ENCODE results near the gene TSPAN11. TPM values are rescaled to one million over a fixed set of nuclear protein-coding genes. Genes with fewer than 3 reads are reported as not detected.

The TSPAN11 gene
- total and polyA plus RNA-seq, 2 experiments from 2014 or later = 0.51 to 1.9 TPM

DNA sequence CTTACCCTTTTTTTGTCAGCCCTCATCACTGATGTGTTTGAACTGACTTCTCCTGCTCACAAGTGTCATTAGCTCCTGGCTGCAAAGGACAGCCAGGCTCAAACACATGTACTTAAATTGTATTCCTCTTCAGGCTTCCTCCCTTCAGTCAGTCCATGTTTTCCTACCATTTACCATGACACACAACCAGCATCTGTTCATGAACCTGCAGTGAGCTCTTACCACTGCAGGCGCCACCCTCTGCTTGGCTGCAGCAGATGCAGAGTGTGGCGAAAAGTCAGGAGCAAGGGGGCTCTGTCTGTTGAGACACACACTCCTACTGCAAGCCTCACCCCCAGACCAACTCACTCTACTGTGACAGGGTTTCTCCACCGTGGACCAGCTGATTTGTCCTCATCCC lies 70.2 kb downstream of the TSPAN11 start:
- Histone ChIP-seq H3K9me2 (ENCODE audit: insufficient read depth) (no peaks in the 10 kb centered on the region), H3K4me3 (no peak overlapping the region), H4K20me1 (ENCODE audit: insufficient read depth) (no peaks in the 10 kb centered on the region), H3K79me2 (ENCODE audit: insufficient read depth) (no peaks in the 10 kb centered on the region), H3K9me3 (ENCODE audit: low read depth) (no peaks in the 10 kb centered on the region), H3K4me1 (ENCODE audit: insufficient read depth) (peaks cover 7% of the 10 kb centered on the region), H3F3A (ENCODE audit: insufficient read depth) (no peaks in the 10 kb centered on the region), H3K4me2 (ENCODE audit: unreplicated experiment) (no peak overlapping the region), H3K27ac (no peak overlapping the region), H3K36me3 (ENCODE audit: low read depth) (no peaks in the 10 kb centered on the region), H3K9ac (no peak overlapping the region), H2AFZ (no peak overlapping the region), H3K27me3 (replicated peaks; ENCODE audit: insufficient read depth) (no peaks in the 10 kb centered on the region)
- DNase-seq = no peak
- TF ChIP-seq EZH2 (IDR thresholded peaks at IDR 0.05; ENCODE audit: insufficient read depth, poor library complexity, severe bottlenecking) = no peak
- no peak for TF ChIP-seq EZH2phosphoT487 (IDR thresholded peaks at IDR 0.05; ENCODE audit: insufficient read depth, low read depth)
- in situ Hi-C loops (cut with MboI) = no loop called here
- 76 to 84% methylated on average over 3 of the region's 3 CpGs for WGBS, 2 experiments (ENCODE audit: low coverage in 1 of 2, low lambda C conversion rate in 2 of 2, missing lambda C conversion rate in 2 of 2)

GRCh38 chr12:30997685-30998440 lies 71.3 kb downstream of the TSPAN11 start:
- Histone ChIP-seq H3K4me2 (ENCODE audit: unreplicated experiment) (no peak overlapping the region), H3F3A (ENCODE audit: insufficient read depth) (no peaks in the 10 kb centered on the region), H3K9me2 (ENCODE audit: insufficient read depth) (no peaks in the 10 kb centered on the region), H3K27me3 (replicated peaks; ENCODE audit: insufficient read depth) (no peaks in the 10 kb centered on the region), H3K27ac (no peak overlapping the region), H3K36me3 (ENCODE audit: low read depth) (no peaks in the 10 kb centered on the region), H2AFZ (no peak overlapping the region), H3K4me1 (ENCODE audit: insufficient read depth) (peaks cover 7% of the 10 kb centered on the region), H3K4me3 (no peak overlapping the region), H3K9ac (no peak overlapping the region), H3K9me3 (ENCODE audit: low read depth) (no peaks in the 10 kb centered on the region), H4K20me1 (ENCODE audit: insufficient read depth) (no peaks in the 10 kb centered on the region), H3K79me2 (ENCODE audit: insufficient read depth) (no peaks in the 10 kb centered on the region)
- TF ChIP-seq EZH2phosphoT487 (IDR thresholded peaks at IDR 0.05; ENCODE audit: insufficient read depth, low read depth) = no peak
- TF ChIP-seq EZH2 (IDR thresholded peaks at IDR 0.05; ENCODE audit: insufficient read depth, poor library complexity, severe bottlenecking) = no peak
- 75 to 83% methylated on average over 7 of the region's 7 CpGs for WGBS, 2 experiments (ENCODE audit: low coverage in 1 of 2, low lambda C conversion rate in 2 of 2, missing lambda C conversion rate in 2 of 2)
- in situ Hi-C loops (cut with MboI) = no loop called here
- no peak for DNase-seq

GRCh38 chr12:30999011-30999410 lies 72.5 kb downstream of the TSPAN11 start:
- peaks cover 7% of the 10 kb centered on the region for H3K4me1 ChIP-seq (ENCODE audit: insufficient read depth)
- no peaks in the 10 kb centered on the region for H3K9me3 ChIP-seq (ENCODE audit: low read depth)
- no peaks in the 10 kb centered on the region for H4K20me1 ChIP-seq (ENCODE audit: insufficient read depth)
- H3F3A ChIP-seq (ENCODE audit: insufficient read depth) = no peaks in the 10 kb centered on the region
- H3K4me3 ChIP-seq = no peak overlapping the region
- H3K4me2 ChIP-seq (ENCODE audit: unreplicated experiment) = no peak overlapping the region
- WGBS, 2 experiments (ENCODE audit: low coverage in 1 of 2, low lambda C conversion rate in 2 of 2, missing lambda C conversion rate in 2 of 2) = 87 to 90% methylated on average over 6 of the region's 6 CpGs
- no peak for TF ChIP-seq EZH2phosphoT487 (IDR thresholded peaks at IDR 0.05; ENCODE audit: insufficient read depth, low read depth)
- TF ChIP-seq EZH2 (IDR thresholded peaks at IDR 0.05; ENCODE audit: insufficient read depth, poor library complexity, severe bottlenecking) = no peak
- in situ Hi-C loops (cut with MboI) = no loop called here
- no peak overlapping the region for H3K9ac ChIP-seq
- no peaks in the 10 kb centered on the region for H3K79me2 ChIP-seq (ENCODE audit: insufficient read depth)
- DNase-seq = no peak
- H3K36me3 ChIP-seq (ENCODE audit: low read depth) = no peaks in the 10 kb centered on the region
- no peaks in the 10 kb centered on the region for H3K27me3 ChIP-seq (replicated peaks; ENCODE audit: insufficient read depth)
- H2AFZ ChIP-seq = no peak overlapping the region
- no peaks in the 10 kb centered on the region for H3K9me2 ChIP-seq (ENCODE audit: insufficient read depth)
- no peak overlapping the region for H3K27ac ChIP-seq

- no peaks in the 10 kb centered on the region for H3K9me3 ChIP-seq (ENCODE audit: low read depth)
- H3K4me2 ChIP-seq (ENCODE audit: unreplicated experiment) = no peak overlapping the region
- DNase-seq = no peak
- H3K9me2 ChIP-seq (ENCODE audit: insufficient read depth) = no peaks in the 10 kb centered on the region
- in situ Hi-C loops (cut with MboI) = no loop called here
- H2AFZ ChIP-seq = no peak overlapping the region
- peaks cover 7% of the 10 kb centered on the region for H3K4me1 ChIP-seq (ENCODE audit: insufficient read depth)
- TF ChIP-seq EZH2phosphoT487 (IDR thresholded peaks at IDR 0.05; ENCODE audit: insufficient read depth, low read depth) (no peak), EZH2 (IDR thresholded peaks at IDR 0.05; ENCODE audit: insufficient read depth, poor library complexity, severe bottlenecking) (no peak)
- H3K79me2 ChIP-seq (ENCODE audit: insufficient read depth) = no peaks in the 10 kb centered on the region
- no peaks in the 10 kb centered on the region for H3F3A ChIP-seq (ENCODE audit: insufficient read depth)
- H3K4me3 ChIP-seq = no peak overlapping the region
- H3K36me3 ChIP-seq (ENCODE audit: low read depth) = no peaks in the 10 kb centered on the region
- no peak overlapping the region for H3K27ac ChIP-seq
- H3K9ac ChIP-seq = no peak overlapping the region
- 89 to 91% methylated on average over 4 of the region's 4 CpGs for WGBS, 2 experiments (ENCODE audit: low coverage in 1 of 2, low lambda C conversion rate in 2 of 2, missing lambda C conversion rate in 2 of 2)
- H3K27me3 ChIP-seq (replicated peaks; ENCODE audit: insufficient read depth) = no peaks in the 10 kb centered on the region
- no peaks in the 10 kb centered on the region for H4K20me1 ChIP-seq (ENCODE audit: insufficient read depth)
Measured at GRCh38 chr12:30999723-31000122, 73.2 kb downstream of the TSPAN11 start.
